HL-60/S4 (cell line): Measurements from ENCODE around the gene RAET1G.
"Not testable (repeated sequence)": the region's sequence is repeated elsewhere in the genome, so short reads cannot be mapped to it uniquely, and the experiment has no call there.

Source experiments
- in situ Hi-C: fragments of 300-500 bp; cut with MboI; formaldehyde crosslinking; loops from 2 replicates; pipeline ENCODE4 v1.14.3; 2022; ENCODE audit warnings: low sequenced_read_pairs

The RAET1G gene

GRCh38 chr6:149918151-149918905 lies 4.6 kb downstream of the RAET1G start:
- in situ Hi-C loops = no loop called here

GRCh38 chr6:149917679-149918078 lies 5.2 kb downstream of the RAET1G start:
- in situ Hi-C loops = no loop called here

GRCh38 chr6:149915970-149916865 lies 6.7 kb downstream of the RAET1G start:
- in situ Hi-C loops = no loop called here

DNA sequence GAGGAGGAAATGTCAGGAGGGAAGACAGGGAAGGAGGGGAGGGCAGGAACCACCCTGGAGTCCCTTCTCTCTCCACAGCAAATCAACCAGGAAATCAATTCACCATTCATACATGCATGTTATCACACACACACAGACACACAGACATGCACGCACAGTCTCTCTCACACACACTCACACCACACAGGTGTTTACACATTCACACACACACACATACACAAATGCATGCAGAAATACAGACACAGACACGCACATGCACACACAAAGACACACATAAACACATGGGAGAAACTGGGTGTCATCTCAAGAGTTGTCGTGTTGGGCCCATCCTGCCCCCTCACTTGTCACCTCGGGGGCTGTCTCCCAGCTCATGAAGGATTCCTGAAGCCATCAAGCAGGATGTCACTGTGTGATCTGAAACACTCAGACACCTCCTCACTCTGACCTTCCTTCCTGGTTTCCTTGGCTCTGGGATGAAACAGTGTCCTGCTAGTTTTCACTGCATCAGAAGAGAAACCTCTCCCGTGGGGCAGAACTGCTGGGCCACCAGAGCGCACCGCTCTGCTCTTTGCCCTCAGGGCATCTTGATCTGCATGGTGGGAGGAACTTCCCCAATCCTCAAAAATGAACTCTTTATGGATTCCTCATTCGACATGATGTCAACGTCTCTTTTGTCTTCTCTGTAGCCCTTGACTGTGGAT lies 9.2 kb downstream of the RAET1G start:
- in situ Hi-C loops = no loop called here

GRCh38 chr6:149913085-149913484 lies 9.8 kb downstream of the RAET1G start:
- in situ Hi-C loops = no loop called here

- in situ Hi-C loops = not testable (repeated sequence)
Measured at GRCh38 chr6:149912680-149913079, 10.2 kb downstream of the RAET1G start.

- in situ Hi-C loops = no loop called here
Measured at GRCh38 chr6:149910721-149911151, 12.2 kb downstream of the RAET1G start.

- in situ Hi-C loops = no loop called here
Measured at GRCh38 chr6:149909701-149910470, 13.0 kb downstream of the RAET1G start.

DNA sequence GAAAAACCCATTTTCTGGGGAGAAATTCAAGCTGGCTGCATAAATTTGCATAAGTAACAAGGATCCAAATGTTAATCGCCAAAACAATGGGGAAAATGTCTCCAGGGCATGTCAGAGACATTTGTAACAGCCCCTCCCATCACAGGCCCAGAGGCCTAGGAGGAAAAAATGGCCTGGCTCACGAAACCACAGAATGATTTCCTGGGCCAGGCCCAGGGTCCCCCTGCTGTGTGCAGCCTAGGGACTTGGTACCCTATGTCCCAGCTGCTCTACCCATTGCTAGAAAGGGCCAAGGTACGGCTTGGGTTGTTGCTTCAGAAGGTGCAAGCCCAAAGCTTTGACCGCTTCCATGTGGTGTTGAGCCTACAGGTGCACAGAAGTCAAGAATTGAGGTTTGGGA lies 14.4 kb downstream of the RAET1G start:
- in situ Hi-C loops = not testable (repeated sequence)

GRCh38 chr6:149907317-149907716 lies 15.6 kb downstream of the RAET1G start:
- in situ Hi-C loops = no loop called here

DNA sequence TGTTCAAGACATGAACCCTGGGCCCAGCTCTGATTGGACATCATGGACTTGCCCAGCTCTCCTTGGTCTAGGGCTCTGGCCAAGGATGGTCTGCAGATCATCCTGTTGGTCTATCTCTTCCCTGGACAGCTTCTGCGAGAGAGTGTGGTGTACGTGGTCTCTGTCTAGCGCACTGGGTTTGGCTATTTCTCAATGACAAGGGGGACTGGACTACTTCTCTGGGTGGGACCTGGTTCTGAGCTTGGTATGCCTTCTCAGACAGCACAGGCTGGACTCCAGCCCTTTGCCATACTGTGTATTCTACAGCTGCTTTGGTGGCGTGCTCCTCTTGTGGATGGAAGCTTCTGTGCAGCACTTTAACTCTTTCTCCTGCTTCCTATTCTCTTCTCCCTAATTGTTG lies 16.5 kb downstream of the RAET1G start:
- in situ Hi-C loops = no loop called here

DNA sequence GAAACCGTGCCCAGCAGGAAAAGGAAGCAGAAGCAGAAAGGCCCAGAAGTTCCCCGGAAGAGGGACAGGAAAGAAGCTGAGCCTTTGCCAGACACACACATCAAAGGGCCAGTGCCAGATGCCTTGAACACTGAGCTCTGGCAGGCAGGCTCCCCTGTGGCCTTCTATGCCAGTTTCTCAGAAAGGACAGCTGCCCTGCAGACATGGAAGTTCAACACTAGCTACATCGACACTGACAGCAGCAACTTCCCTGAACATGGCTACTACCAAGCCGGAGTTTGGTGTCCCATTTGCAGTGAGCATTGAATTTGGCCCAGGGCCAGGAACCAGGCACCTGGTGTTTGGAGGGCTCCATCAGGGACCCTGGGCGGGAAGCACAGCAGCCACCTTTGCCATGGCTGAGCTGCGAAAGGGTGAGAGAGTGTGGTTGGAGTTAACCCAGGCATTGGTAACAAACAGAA lies 17.0 kb downstream of the RAET1G start:
- in situ Hi-C loops = no loop called here

- in situ Hi-C loops = no loop called here
Measured at GRCh38 chr6:149905371-149905910, 17.5 kb downstream of the RAET1G start.

DNA sequence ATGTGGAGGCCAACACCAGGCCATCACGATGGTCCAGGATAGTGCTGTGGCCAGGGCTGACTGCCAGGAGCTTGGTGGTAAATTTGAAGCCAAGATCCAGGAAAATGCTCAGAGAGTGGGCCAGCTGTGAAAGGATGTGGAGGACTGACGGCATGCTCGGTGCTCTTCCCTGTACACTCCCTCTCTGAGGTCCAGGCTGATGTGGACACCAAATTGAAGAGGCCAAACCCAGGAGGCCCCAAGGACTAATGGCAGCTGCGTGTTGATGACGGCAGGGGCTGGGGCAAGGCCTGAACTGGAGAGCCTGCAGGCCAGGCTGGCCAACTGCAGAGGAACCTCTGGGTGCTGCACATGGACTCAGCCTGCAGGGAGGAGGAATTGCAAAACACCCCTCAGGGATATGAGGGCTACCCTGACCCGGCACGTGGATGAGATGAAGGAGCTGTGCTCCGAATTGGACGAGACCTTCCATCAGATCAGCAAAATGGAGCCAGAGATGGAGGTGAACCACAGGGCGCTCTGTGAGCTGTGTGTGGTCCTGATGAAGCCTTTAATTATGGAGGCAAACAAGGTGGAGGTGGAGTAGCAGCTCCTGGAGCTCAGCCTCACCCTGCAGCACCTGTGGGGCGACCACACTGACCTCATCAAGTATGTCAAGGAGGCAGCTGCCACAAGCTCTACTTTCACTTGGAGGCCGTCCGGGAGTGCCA lies 18.1 kb downstream of the RAET1G start:
- in situ Hi-C loops = no loop called here

GRCh38 chr6:149903938-149904611 lies 18.8 kb downstream of the RAET1G start:
- in situ Hi-C loops = no loop called here

- in situ Hi-C loops = no loop called here
Measured at GRCh38 chr6:149901444-149902140, 21.3 kb downstream of the RAET1G start.

DNA sequence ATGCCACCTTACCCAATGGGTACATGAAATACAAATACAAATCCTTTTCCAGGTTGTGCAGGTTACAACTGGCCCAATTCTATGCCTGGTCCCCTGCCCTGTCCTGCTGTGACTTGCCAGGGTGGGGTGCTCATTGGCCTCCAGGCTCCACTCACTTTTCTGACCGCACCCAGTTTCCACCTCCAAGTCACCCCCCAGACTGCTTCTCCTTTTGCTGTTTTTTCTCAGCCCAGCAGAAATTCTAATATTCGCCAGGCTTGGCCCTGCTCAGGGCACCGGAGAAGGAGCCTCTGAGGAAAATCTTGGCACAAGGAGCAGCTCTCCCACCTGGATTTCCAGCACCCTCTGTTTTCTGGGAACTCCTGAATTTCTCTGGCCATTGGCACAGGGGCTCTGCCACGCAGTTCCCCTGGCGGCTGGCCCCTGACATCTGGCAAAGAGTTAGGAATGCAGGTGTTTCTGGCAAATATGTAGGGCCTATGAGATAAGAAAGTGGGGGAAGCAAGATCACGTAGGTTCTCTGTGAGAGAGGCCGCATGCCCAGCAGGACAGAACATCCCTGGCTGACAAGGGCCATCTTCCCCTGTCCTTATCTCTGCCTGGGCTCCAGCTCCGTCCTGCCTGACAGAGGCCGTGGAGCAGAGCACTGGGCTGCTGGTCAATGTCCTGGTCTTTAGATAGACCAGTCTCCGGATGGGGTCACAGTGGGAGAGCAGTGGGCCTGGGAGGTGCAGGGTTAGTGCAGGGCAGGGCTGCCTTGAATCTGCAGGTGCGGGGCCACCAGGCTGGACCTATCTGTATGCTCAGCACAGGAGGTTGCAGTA lies 22.1 kb downstream of the RAET1G start:
- in situ Hi-C loops = no loop called here
